C1 segment of cervical spinal cord (tissue), 14 donors: ENCODE measurements around the gene TENM3.

ENCODE experiments used
- DNase-seq, 14 donors: peaks; one replicate each; lab custom pipeline; 2025; lab: John Stamatoyannopoulos, UW

TENM3 gene

DNA sequence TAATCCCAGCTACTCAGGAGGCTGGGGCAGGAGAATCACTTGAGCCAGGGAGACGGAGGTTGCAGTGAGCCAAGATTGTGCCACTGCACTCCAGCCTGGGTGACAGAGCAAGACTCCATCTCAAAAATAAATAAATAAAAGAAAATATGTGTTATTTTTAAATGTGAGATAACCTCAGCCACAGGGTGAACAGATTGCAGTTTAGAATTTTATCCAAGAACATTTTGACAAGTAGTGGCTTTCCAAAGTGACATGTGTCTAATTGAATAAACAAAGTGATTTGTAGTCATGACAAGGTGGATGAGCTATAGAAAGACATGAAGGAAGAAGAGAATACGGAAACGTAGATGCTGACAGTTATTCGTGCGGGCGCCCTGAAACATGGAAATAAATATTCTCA, 497.9 kb downstream of the TENM3 start:
- no peak for DNase-seq

- DNase-seq, result no peak
These were observed 498.7 kb downstream of the TENM3 start for GRCh38 chr4:182741914-182742313.

DNA sequence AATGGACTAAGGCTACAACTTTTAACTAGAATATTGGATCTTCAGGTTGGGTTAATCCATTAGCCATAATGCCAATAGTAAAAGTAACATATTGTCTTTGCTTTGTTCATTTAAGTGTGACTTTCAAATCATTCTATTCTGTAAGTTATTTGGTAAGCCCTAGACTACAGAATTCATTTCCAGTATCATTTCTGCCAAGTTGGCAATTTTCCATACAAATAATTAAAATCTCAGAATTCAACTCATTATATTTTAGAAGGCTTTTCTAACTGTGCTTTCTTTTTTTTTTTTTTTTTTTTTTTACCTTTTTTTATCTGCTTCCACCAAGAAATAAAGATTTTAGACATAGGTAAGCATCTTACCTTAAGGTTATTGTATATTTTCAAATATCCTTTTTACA, 500.6 kb downstream of the TENM3 start:
- DNase-seq, result no peak

DNA sequence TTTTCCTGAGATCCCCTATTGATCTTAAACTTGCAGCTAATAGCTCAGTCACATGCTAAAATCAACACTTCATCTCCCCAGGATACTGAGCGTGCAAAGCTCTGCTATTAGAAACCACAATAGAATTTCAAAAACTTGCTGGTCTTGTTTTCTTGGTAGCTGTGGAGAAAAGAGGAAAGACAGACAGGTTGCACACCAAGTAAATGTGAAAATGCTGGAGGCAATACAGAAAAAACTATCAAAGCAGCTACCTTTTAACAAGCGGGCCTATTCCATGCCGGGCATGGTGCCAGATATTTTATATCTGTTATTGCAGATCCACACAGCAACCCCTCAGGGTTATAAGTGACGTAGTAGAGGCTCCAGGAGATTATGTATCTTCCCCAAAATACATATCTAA, 502.0 kb downstream of the TENM3 start:
- no peak for DNase-seq

- DNase-seq, result no peak
These were observed 503.7 kb downstream of the TENM3 start for GRCh38 chr4:182746876-182747275.

GRCh38 chr4:182748283-182748682, 505.1 kb downstream of the TENM3 start:
- DNase-seq, result no peak

GRCh38 chr4:182748949-182749348, 505.7 kb downstream of the TENM3 start:
- no peak for DNase-seq

- DNase-seq, result no peak
These were observed 506.5 kb downstream of the TENM3 start for GRCh38 chr4:182749667-182750167.

DNA sequence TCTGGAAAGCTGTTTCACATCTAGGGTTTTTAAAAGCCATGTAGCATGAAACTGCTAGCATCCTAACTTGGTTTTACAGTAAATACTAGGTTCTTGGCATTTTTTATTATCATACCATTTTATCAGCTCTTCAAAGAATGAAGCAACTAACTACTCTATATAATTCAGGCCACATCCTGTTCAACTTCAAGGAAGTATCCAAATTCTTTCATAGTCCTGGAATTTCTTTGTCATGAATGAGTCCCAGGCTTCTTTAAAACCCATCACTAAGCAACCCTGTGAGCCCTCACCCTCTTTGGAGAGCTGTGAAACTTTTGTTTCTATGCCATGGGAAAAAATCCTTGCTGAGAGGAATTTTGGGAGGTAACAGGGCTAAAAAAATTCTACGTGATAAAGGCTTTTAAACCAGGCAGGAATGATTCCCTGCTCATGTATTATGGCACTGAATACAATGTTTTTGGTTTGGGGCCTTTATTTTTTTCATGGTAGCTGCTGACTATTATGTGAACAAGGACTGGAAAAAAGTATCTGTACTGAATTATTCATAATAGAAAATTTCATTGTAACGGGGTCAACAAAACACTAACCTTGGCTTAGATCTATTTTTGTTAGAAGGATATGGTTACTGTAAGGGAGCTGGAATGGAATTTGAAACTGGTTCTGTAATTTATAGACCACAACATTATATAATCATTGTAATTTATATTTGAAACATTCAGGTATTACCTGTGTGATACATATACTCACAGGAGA, 509.1 kb downstream of the TENM3 start:
- no peak for DNase-seq

DNA sequence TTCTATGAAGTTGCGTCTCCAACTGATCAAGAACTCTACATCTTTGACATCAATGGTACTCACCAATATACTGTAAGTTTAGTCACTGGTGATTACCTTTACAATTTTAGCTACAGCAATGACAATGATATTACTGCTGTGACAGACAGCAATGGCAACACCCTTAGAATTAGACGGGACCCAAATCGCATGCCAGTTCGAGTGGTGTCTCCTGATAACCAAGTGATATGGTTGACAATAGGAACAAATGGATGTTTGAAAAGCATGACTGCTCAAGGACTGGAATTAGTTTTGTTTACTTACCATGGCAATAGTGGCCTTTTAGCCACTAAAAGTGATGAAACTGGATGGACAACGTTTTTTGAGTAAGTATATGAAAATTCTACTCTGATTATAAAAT, 511.7 kb downstream of the TENM3 start:
- DNase-seq, result no peak

- DNase-seq, result no peak
These were observed 513.0 kb downstream of the TENM3 start for GRCh38 chr4:182756161-182756690.

DNA sequence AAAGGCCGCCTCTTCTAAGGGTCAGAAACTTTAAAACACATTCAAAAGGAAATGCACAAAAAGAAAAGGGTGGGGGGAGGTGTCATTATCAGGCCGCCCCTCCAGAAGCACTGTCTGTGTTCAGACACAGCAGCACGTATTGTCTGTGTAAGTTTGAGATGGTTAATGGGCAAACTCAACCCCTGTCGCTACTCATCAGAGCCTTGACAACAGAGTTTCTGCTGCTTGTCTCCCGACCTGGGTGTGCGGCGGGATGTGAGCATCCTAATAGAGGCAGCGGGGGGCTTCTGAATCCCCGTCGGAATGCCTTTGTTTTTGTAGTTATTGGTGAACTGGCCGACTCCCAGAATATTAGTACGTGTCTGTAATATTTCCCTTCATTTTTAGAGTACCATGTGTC, 515.1 kb downstream of the TENM3 start:
- no peak for DNase-seq

GRCh38 chr4:182760551-182761043, 517.4 kb downstream of the TENM3 start:
- DNase-seq, result no peak

- no peak for DNase-seq
These were observed 520.9 kb downstream of the TENM3 start for GRCh38 chr4:182764137-182764536.

DNA sequence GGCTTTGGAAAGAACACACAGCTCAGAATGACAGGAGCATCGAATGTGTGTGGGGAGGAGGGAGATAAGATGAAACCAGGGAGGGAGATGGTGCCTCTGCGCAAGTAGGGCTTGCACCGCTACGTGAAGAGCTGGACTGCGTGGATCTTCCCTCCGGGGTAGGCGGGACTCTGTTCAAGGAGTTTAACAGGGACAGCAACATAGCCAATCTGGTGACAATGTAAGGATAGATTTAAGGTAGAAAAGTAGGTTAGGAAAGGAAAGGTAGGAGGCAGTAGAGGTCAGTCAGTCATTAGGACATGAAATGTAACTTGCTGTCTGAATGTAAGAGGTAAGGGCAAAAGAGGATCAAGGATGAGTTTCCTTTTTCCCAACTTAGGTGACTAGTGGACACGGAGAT, 521.4 kb downstream of the TENM3 start:
- no peak for DNase-seq

GRCh38 chr4:182765987-182766856, 523.0 kb downstream of the TENM3 start:
- DNase-seq, result no peak

GRCh38 chr4:182766857-182767250, 523.7 kb downstream of the TENM3 start:
- no peak for DNase-seq

GRCh38 chr4:182768838-182769237, 525.6 kb downstream of the TENM3 start:
- no peak for DNase-seq

GRCh38 chr4:182770259-182770995, 527.2 kb downstream of the TENM3 start:
- DNase-seq, result no peak

DNA sequence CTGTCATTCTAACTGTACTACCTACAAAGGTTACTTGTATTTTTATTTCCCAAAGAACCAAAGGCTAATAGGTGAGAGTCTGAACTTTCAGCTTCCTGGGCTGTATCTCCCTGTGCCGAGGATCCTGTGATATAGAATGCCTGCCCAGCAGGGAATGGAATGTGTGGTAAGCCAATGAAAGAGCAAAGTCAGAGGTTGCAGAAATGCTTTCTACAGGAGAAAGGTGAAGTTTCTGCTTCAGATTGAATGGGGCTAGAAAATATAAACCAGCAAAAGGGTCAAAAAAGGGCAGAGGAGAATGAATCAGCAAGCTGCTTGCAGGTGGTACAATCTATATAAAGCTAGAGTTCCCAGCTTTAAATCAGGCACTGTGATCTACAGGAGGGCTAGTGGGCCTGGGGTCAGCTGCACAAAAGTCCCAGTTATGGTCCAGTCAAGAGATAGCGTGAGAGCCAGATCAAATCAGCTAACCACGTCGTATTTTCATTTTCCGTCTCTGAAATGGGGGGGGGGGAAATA, 527.9 kb downstream of the TENM3 start:
- no peak for DNase-seq

- no peak for DNase-seq
These were observed 531.9 kb downstream of the TENM3 start for GRCh38 chr4:182775075-182775474.
